ENCODE measurements around the gene ISM1. TPM values are rescaled to one million over a fixed set of nuclear protein-coding genes. Genes with fewer than 3 reads are reported as not detected.
"Not testable (repeated sequence)": the region's sequence is repeated elsewhere in the genome, so short reads cannot be mapped to it uniquely, and the experiment has no call there.

Gene ISM1
- total RNA-seq, 1 donor from 2014 or later, result not detected

DNA sequence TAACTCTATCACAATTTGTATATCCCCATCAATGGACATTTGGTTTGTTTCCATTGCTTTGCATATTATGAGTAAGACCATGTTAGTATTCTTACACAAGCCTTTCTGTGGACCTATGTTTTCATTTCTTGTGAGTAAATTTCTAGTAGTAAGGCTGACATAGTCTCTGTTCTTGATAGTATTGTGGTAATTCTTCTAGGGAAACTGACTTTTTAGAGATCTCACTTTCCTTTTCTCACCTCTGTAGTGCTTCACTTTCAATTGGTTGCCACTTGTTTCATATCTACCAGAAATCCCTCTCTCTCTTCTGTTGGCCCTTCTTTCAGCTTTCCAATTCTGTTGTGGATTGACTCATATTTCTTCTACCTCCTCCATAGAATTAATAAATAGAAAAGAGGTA, 8.5 kb downstream of the ISM1 start:
- TF ChIP-seq, protein P1, sequence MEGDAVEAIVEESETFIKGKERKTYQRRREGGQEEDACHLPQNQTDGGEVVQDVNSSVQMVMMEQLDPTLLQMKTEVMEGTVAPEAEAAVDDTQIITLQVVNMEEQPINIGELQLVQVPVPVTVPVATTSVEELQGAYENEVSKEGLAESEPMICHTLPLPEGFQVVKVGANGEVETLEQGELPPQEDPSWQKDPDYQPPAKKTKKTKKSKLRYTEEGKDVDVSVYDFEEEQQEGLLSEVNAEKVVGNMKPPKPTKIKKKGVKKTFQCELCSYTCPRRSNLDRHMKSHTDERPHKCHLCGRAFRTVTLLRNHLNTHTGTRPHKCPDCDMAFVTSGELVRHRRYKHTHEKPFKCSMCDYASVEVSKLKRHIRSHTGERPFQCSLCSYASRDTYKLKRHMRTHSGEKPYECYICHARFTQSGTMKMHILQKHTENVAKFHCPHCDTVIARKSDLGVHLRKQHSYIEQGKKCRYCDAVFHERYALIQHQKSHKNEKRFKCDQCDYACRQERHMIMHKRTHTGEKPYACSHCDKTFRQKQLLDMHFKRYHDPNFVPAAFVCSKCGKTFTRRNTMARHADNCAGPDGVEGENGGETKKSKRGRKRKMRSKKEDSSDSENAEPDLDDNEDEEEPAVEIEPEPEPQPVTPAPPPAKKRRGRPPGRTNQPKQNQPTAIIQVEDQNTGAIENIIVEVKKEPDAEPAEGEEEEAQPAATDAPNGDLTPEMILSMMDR (IDR thresholded peaks at IDR 0.05; ENCODE audit: insufficient read depth, low read length, severe bottlenecking), result no peak
- no peaks in the 10 kb centered on the region for H3K27me3 ChIP-seq (ENCODE audit: control insufficient read depth, insufficient read depth, low read length)
- FAIRE-seq (no peak), DNase-seq (ENCODE audit: low read depth) (no peak)
- no peaks in the 10 kb centered on the region for H3K36me3 ChIP-seq (ENCODE audit: control insufficient read depth, insufficient read depth, low read length)
- H3K4me3 ChIP-seq (ENCODE audit: low read depth, low read length), result no peak overlapping the region

DNA sequence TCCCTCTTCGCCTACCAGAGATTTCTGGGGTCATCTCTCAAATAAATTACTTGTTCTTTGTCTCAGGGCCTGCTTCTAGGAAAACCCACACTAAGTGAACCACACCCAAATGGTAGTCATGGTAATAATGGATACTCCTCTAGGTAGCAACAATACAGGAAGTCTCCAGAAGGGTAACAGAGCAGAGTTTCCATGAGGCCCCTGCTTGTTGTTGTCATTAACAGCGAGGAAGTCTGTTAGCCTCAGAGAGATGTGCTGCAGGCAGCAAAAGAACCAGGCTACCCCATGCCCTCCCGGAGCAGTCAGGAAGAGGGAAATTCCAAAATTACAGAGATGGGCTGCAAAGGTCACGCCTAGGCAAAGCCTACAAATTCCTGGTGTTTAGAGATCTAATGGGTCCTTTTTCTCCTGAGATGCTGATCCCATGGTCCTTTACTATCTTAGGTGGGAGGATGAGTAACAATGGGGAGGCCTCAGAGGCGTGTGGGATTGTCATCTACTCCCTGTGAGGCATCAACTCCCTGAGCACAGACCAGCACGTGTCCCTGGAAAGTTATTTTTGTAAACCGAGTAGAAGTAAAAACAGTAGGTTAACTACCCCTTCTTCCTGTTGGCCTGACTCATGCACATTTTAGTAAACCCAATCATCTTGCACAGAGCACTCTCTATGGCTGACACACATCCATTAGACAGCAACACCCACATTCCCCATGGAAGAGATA, 10.1 kb downstream of the ISM1 start:
- no peaks in the 10 kb centered on the region for H3K36me3 ChIP-seq (ENCODE audit: control insufficient read depth, insufficient read depth, low read length)
- H3K4me3 ChIP-seq (ENCODE audit: low read depth, low read length), result no peak overlapping the region
- TF ChIP-seq, protein P1 (IDR thresholded peaks at IDR 0.05; ENCODE audit: insufficient read depth, low read length, severe bottlenecking), result no peak
- no peaks in the 10 kb centered on the region for H3K27me3 ChIP-seq (ENCODE audit: control insufficient read depth, insufficient read depth, low read length)
- FAIRE-seq (no peak), DNase-seq (ENCODE audit: low read depth) (peak; percentile 84)

DNA sequence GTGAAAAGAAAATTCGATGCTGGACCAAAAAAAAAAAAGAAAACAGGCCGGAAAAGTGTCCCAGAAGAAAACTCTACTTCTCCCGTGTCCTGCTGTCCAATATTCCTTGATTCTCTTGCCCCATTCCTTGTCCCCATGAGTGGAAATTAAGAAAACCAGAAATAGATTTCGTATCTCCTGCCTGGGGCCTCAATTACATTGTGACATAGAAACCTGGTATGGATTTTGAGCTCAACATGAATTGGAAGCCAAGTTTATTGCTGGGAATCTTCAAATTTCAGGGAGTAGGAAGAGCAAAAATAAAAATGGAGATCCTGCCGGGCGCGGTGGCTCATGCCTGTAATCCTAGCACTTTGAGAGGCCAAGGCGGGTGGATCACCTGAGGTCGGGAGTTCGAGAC, 11.9 kb downstream of the ISM1 start:
- Histone ChIP-seq H3K27me3 (ENCODE audit: control insufficient read depth, insufficient read depth, low read length) (no peaks in the 10 kb centered on the region), H3K4me3 (ENCODE audit: low read depth, low read length) (no peak overlapping the region), H3K36me3 (ENCODE audit: control insufficient read depth, insufficient read depth, low read length) (no peaks in the 10 kb centered on the region)
- DNase-seq (ENCODE audit: low read depth), result no peak
- TF ChIP-seq, protein P1 (IDR thresholded peaks at IDR 0.05; ENCODE audit: insufficient read depth, low read length, severe bottlenecking), result no peak
- no peak for FAIRE-seq

DNA sequence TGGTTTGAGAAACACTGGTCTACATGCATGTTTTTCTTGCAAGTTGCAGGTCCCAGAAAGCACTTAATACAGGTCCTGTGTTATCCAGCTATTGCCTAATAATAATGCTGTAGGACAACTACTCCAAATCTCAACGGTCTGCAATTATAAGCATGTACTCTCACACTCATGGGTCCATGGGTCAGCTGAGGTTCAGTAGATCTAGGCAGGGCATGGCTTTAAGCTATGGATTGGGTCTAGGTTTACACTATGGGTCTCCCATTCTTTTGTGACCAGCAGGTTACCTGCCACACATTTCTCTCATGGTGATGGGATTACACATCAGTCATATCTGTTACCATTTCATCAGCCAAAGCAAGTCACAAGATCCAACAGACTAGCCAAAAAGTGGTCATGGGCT, 13.9 kb downstream of the ISM1 start:
- Histone ChIP-seq H3K36me3 (ENCODE audit: control insufficient read depth, insufficient read depth, low read length) (no peaks in the 10 kb centered on the region), H3K27me3 (ENCODE audit: control insufficient read depth, insufficient read depth, low read length) (no peaks in the 10 kb centered on the region), H3K4me3 (ENCODE audit: low read depth, low read length) (no peak overlapping the region)
- TF ChIP-seq, protein P1 (IDR thresholded peaks at IDR 0.05; ENCODE audit: insufficient read depth, low read length, severe bottlenecking), result no peak
- DNase-seq (ENCODE audit: low read depth) (no peak), FAIRE-seq (peak; percentile 83)

DNA sequence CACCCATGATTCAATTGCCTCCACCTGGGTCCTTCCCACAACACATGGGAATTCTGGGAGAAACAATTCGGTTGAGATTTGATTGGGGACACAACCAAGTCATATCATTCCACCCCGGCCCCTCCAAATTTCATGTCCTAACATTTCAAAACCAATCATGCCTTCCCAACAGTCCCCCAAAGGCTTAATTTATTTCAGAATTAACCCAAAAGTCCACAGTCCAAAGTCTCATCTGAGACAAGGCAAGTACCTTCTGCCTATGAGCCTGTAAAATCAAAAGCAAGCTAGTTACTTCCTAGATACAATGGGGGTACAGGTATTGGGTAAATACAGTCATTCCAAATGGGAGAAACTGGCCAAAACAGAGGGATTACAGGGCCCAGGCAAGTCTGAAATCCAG, 15.3 kb downstream of the ISM1 start:
- H3K4me3 ChIP-seq (ENCODE audit: low read depth, low read length); DNase-seq (ENCODE audit: low read depth); FAIRE-seq; H3K27me3 ChIP-seq (ENCODE audit: control insufficient read depth, insufficient read depth, low read length); H3K36me3 ChIP-seq (ENCODE audit: control insufficient read depth, insufficient read depth, low read length): not testable (repeated sequence)

DNA sequence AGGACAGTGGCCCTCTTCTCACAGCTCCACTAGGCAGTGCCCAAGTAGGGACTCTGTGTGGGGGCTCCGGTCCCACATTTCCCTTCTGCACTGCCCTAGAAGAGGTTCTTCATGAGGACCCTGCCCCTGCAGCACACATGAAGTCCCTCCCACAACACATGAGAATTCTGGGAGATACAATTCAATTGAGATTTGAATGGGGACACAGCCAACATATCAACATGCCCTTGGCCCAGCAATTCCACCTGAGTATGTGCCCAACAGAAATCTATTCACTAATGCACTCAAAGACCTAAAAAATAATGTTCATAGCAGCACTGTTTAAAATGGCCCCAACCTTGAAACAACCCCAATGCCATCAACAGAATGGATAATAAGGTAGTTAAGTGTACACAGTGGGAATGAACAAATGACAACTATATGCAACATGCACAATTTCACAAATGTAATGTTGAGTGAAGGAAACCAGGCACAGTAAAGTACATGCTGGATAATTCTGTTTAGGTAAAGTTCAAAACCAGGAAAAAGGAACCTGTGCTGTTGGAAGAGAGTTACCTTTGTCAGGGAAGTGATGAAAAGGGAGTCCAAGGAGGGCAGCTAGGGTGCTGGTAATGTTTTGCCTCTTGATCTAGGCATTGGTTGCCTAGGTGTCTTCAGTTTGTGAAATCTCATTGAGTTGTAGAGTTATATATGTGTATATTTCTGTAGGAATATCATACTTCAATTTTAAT, 16.1 kb downstream of the ISM1 start:
- Histone ChIP-seq H3K36me3 (ENCODE audit: control insufficient read depth, insufficient read depth, low read length) (no peaks in the 10 kb centered on the region), H3K4me3 (ENCODE audit: low read depth, low read length) (no peak overlapping the region), H3K27me3 (ENCODE audit: control insufficient read depth, insufficient read depth, low read length) (no peaks in the 10 kb centered on the region)
- FAIRE-seq (no peak), DNase-seq (ENCODE audit: low read depth) (no peak)
- TF ChIP-seq, protein P1 (IDR thresholded peaks at IDR 0.05; ENCODE audit: insufficient read depth, low read length, severe bottlenecking), result no peak

Measured in bronchial epithelial cell (primary cell).